Measurements from ENCODE around the gene ZNF768.

- TF ChIP-seq CTCF (conservative IDR thresholded peaks at IDR 0.05; ENCODE audit: low read length) (no peak), EZH2phosphoT487 (IDR thresholded peaks at IDR 0.05; ENCODE audit: borderline replicate concordance, low read depth, low read length) (no peak)
Observed at GRCh38 chr16:30510376-30510938, 15.9 kb downstream of the ZNF768 start.

Data from OCI-LY7 (cell line).